Measurements from ENCODE around the gene RASGEF1B.
A peak's percentile ranks its signal among the peaks of the same experiment; 100 is the strongest.

The RASGEF1B gene

GRCh38 chr4:81466841-81467671 lies 4.7 kb downstream of the RASGEF1B start:
- DNase-seq (ENCODE audit: low read depth, low spot score) = peak; percentile 60

GRCh38 chr4:81465406-81466340 lies 6.0 kb downstream of the RASGEF1B start:
- DNase-seq (ENCODE audit: low read depth, low spot score) = no peak

DNA sequence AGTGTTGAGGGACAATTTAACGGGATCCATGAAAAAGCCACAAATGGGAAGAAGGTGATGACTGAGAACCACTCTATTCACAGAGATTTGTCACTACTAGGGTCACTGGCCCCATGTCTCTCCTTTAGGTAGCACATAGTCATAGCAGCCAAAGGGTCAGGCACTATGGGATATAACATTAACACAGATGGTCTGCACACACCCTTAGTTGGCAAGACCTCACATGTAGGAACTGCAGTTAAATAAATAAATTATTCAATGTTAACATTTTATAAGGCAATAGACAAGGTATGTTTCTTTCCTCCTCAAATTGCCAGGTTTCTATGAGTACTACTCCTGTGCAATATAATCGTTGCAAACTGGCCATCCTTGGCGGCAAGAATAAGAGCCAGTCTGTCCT lies 10.9 kb downstream of the RASGEF1B start:
- DNase-seq (ENCODE audit: low read depth, low spot score) = no peak

DNA sequence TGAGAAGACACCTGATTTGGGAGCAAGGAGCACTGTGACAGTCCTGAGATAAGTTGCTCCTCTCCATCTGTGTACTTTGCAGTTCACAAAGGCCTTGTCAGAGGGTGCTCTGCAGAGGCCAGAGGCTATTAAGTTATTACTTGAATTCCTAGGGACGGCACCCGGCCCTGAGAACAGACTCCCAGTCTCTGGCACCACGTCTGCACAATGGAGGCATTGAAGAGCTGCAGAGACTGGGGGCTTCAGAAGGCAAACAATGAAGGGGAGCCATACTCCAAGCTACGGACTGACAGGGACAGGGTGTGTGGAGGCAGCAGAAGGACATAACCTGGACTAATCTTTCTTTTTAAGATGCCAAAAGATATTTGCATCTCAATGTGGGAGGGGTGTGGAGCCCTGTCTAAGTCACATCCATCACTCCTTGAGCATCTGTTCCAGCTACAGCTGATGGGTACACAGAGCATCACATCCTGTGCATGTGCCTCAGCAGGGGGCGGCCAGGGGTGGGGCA lies 11.5 kb downstream of the RASGEF1B start:
- DNase-seq (ENCODE audit: low read depth, low spot score) = no peak

GRCh38 chr4:81459228-81459627 lies 12.5 kb downstream of the RASGEF1B start:
- DNase-seq (ENCODE audit: low read depth, low spot score) = no peak

GRCh38 chr4:81457921-81458520 lies 13.7 kb downstream of the RASGEF1B start:
- DNase-seq (ENCODE audit: low read depth, low spot score) = no peak

GRCh38 chr4:81457345-81457744 lies 14.4 kb downstream of the RASGEF1B start:
- no peak for DNase-seq (ENCODE audit: low read depth, low spot score)

- DNase-seq (ENCODE audit: low read depth, low spot score) = no peak
Measured at GRCh38 chr4:81455897-81456296, 15.8 kb downstream of the RASGEF1B start.

- DNase-seq (ENCODE audit: low read depth, low spot score) = no peak
Measured at GRCh38 chr4:81454948-81455347, 16.8 kb downstream of the RASGEF1B start.

DNA sequence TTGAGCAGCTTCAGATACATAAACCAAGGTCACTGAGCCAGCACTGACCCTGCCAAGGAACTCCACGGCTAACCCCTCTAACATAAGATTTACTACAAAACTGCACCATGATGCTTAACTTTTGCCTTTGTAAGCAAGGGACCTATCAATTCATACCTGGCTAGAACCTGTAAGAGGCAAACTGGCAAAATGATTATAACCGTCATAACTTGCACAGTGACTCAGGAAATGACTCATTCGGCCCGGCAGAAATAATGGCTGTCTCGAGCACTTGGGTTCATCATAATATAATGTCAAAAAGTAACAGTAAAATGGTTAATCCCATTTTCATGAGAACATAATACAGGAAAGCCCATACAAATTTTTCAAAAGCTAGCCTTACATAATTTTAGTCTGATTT lies 17.2 kb downstream of the RASGEF1B start:
- DNase-seq (ENCODE audit: low read depth, low spot score) = no peak

- DNase-seq (ENCODE audit: low read depth, low spot score) = no peak
Measured at GRCh38 chr4:81453024-81453423, 18.7 kb downstream of the RASGEF1B start.

DNA sequence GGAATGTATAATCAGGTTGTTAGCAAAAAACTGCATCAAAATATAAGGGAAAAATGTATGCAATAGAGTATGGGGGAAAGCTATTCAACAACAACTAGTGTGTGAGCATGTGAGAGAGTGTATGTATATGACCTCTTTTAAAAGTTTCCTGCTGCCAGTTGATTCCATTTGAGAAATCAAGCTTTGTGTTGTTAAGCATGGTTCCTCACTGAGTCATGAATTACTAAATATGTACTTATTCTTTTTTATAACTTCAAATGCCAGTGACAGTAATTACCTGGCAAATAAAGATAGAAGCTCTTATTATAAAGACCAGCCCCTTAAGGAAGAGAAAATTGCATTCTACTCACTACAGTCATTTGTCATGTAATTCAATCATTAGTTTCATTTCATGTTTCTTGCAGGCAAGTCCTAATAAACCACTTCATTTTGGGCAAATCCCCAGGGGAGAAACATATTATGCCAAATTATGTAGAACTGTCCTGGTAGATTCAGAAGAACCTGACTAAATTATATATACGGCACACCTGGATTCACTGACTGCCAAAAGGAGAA lies 19.2 kb downstream of the RASGEF1B start:
- no peak for DNase-seq (ENCODE audit: low read depth, low spot score)

- DNase-seq (ENCODE audit: low read depth, low spot score) = no peak
Measured at GRCh38 chr4:81449015-81449414, 22.7 kb downstream of the RASGEF1B start.

GRCh38 chr4:81447566-81448229 lies 24.0 kb downstream of the RASGEF1B start:
- DNase-seq (ENCODE audit: low read depth, low spot score) = no peak

- DNase-seq (ENCODE audit: low read depth, low spot score) = no peak
Measured at GRCh38 chr4:81446634-81447033, 25.1 kb downstream of the RASGEF1B start.

DNA sequence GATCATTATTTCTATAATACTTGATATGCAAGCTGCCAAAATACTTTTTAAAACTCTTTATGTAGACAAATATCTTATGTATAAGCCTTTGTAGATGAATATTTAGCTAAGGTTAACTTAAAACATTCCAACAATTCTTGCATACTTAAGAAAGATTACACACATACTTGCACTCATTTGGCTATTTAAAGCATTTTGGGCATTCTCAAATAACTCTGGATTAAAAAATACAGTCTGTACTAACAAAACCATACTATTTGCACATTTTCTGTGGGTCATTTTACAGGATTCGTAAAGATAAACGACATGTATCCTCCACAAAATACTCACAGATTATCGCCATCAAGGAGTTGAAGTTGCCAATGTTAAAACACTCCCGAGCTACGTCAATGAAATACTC lies 26.5 kb downstream of the RASGEF1B start:
- no peak for DNase-seq (ENCODE audit: low read depth, low spot score)

DNA sequence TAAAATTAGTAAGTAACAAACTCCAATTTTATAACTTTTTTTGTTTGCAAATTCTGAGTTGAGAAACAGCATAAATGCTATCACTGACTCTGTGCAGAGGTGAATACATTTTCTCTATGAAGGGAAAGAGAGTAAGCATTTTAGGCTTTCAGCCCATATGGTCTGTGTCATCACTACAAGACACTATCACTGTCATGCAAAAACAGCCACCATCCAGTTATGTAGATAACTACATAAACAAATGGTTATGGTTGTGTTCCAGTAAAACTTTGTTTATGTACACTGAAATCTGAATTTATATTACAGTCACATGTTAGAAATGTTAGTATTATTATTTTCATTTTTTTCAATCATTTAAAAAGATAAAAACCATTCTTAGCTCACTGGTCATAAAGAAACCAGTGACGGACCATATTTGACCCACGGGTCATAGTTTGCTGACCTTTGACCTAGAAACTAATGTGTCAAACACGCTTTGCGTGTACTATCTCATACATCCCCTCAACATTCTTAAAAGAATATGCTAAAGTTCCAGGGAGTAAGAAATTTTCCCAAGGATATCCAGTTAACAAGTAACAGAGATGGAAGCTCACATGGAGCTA lies 29.1 kb downstream of the RASGEF1B start:
- no peak for DNase-seq (ENCODE audit: low read depth, low spot score)

DNA sequence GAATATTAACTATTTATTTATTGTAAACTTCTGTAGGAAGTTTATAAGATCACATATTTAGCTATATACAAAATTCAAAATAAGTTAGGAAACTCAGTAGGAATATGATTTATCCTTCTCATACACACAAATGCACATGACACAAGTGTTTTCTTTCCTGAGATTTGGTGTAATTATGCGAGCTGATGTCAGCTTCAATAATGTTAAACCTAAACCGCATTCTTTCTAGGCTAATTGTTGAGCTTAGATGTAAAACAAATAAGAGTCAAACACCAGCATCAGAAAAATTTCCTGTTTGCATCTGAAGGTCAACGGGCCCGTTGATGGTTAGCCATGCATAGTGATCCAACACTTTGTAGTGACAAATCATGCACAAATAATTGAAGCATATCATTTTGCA lies 30.8 kb downstream of the RASGEF1B start:
- DNase-seq (ENCODE audit: low read depth, low spot score) = no peak

GRCh38 chr4:81436941-81437574 lies 34.6 kb downstream of the RASGEF1B start:
- DNase-seq (ENCODE audit: low read depth, low spot score) = no peak

DNA sequence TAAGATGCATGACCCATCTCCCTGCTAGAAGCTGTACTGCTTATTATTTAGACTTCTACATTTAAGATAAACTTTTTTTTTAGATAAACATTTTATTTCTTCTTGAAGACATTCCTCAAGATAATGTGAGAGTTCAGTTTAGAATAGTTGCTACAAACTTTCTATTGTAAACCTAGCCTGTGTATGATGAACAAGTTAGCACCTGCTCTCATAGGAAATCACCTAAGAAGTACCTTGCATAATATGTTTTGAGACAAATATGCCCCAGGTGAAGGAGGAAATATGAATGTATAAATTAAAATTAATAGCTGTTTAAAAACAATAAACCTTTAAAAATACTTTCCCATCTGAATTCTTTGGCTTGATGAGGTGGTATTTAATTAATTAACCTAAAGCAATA lies 35.6 kb downstream of the RASGEF1B start:
- no peak for DNase-seq (ENCODE audit: low read depth, low spot score)
